ENCODE measurements around the gene SLC7A10.

DNA sequence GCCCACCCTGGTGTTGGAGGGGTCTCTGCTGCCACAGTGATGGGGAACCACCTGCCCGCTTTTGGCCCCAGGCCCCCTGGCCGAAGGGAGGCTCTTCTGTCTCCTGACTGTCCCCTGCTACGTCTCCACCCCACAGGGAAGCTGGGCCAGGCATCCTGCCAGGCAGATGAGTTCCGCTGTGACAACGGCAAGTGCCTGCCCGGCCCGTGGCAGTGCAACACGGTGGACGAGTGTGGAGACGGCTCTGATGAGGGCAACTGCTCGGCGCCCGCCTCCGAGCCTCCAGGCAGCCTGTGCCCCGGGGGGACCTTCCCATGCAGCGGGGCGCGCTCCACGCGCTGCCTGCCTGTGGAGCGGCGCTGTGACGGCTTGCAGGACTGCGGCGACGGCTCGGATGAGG lies 20.5 kb downstream of the SLC7A10 start:
- no peak for TF ChIP-seq POLR2A (IDR thresholded peaks at IDR 0.05)
- TF ChIP-seq, protein P1, sequence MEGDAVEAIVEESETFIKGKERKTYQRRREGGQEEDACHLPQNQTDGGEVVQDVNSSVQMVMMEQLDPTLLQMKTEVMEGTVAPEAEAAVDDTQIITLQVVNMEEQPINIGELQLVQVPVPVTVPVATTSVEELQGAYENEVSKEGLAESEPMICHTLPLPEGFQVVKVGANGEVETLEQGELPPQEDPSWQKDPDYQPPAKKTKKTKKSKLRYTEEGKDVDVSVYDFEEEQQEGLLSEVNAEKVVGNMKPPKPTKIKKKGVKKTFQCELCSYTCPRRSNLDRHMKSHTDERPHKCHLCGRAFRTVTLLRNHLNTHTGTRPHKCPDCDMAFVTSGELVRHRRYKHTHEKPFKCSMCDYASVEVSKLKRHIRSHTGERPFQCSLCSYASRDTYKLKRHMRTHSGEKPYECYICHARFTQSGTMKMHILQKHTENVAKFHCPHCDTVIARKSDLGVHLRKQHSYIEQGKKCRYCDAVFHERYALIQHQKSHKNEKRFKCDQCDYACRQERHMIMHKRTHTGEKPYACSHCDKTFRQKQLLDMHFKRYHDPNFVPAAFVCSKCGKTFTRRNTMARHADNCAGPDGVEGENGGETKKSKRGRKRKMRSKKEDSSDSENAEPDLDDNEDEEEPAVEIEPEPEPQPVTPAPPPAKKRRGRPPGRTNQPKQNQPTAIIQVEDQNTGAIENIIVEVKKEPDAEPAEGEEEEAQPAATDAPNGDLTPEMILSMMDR (IDR thresholded peaks at IDR 0.05) = no peak

Measured in testis (tissue), 2 donors.